ENCODE data around the gene IL17RA.
"Not testable (repeated sequence)": the region's sequence is repeated elsewhere in the genome, so short reads cannot be mapped to it uniquely, and the experiment has no call there.

Gene IL17RA

GRCh38 chr22:17120711-17121232, 36.0 kb downstream of the IL17RA start:
- DNase-seq (ENCODE audit: low read depth in 2 of 2), result peak; percentile 23 to 35

- peak in 1 of 2 donors; percentile 12 for DNase-seq (ENCODE audit: low read depth in 2 of 2)
These were observed 36.7 kb downstream of the IL17RA start, which contains the start of gene TMEM121B for GRCh38 chr22:17121233-17122195. Gene TMEM121B (minus strand): TSS chr22:17121360. CDS start chr22:17121127, 233 bp downstream.

GRCh38 chr22:17130199-17130598, 45.4 kb downstream of the IL17RA start:
- no peak for DNase-seq (ENCODE audit: low read depth in 2 of 2)

GRCh38 chr22:17131686-17132085, 46.9 kb downstream of the IL17RA start:
- no peak for DNase-seq (ENCODE audit: low read depth in 2 of 2)

- no peak for DNase-seq (ENCODE audit: low read depth in 2 of 2)
These were observed 47.3 kb downstream of the IL17RA start for GRCh38 chr22:17132112-17132511.

GRCh38 chr22:17133137-17133536, 48.3 kb downstream of the IL17RA start:
- no peak for DNase-seq (ENCODE audit: low read depth in 2 of 2)

GRCh38 chr22:17135153-17135760, 50.5 kb downstream of the IL17RA start:
- no peak for DNase-seq (ENCODE audit: low read depth in 2 of 2)

GRCh38 chr22:17137170-17137569, 52.4 kb downstream of the IL17RA start:
- no peak for DNase-seq (ENCODE audit: low read depth in 2 of 2)

GRCh38 chr22:17137861-17138425, 53.1 kb downstream of the IL17RA start:
- DNase-seq (ENCODE audit: low read depth in 2 of 2), result no peak

- no peak for DNase-seq (ENCODE audit: low read depth in 2 of 2)
These were observed 53.7 kb downstream of the IL17RA start for GRCh38 chr22:17138513-17138912.

GRCh38 chr22:17140022-17140421, 55.2 kb downstream of the IL17RA start:
- no peak for DNase-seq (ENCODE audit: low read depth in 2 of 2)

GRCh38 chr22:17140826-17141766, 56.3 kb downstream of the IL17RA start:
- no peak for DNase-seq (ENCODE audit: low read depth in 2 of 2)

GRCh38 chr22:17143101-17143500, 58.3 kb downstream of the IL17RA start:
- DNase-seq (ENCODE audit: low read depth in 2 of 2), result no peak

GRCh38 chr22:17143826-17144225, 59.0 kb downstream of the IL17RA start:
- DNase-seq (ENCODE audit: low read depth in 2 of 2), result no peak

- DNase-seq (ENCODE audit: low read depth in 2 of 2), result no peak
These were observed 60.4 kb downstream of the IL17RA start for GRCh38 chr22:17145021-17145680.

- not testable (repeated sequence) for DNase-seq (ENCODE audit: low read depth in 2 of 2)
These were observed 62.7 kb downstream of the IL17RA start for GRCh38 chr22:17147458-17147857.

GRCh38 chr22:17149076-17149815, 64.4 kb downstream of the IL17RA start:
- DNase-seq (ENCODE audit: low read depth in 2 of 2), result no peak

GRCh38 chr22:17152340-17152739, 67.5 kb downstream of the IL17RA start:
- no peak for DNase-seq (ENCODE audit: low read depth in 2 of 2)

GRCh38 chr22:17152971-17153370, 68.2 kb downstream of the IL17RA start:
- no peak for DNase-seq (ENCODE audit: low read depth in 2 of 2)

GRCh38 chr22:17155941-17156340, 71.1 kb downstream of the IL17RA start:
- DNase-seq (ENCODE audit: low read depth in 2 of 2), result no peak

Data from stimulated activated CD4-positive, alpha-beta T cell treated with anti-CD3 and anti-CD28 coated beads, Interleukin-1b, Interleukin-23, amount 100 ng/mL, for 4 hours (primary cell).